AG08396 (cell line): ENCODE results near the gene MYCL.
A peak's percentile ranks its signal among the peaks of the same experiment; 100 is the strongest.
"Not testable (repeated sequence)": the region's sequence is repeated elsewhere in the genome, so short reads cannot be mapped to it uniquely, and the experiment has no call there.

Experiments used
- DNase-seq: peaks from one replicate; pipeline ENCODE4 v3.0.0; 2012; ENCODE audit warnings: low spot score, mixed read lengths

Gene MYCL

DNA sequence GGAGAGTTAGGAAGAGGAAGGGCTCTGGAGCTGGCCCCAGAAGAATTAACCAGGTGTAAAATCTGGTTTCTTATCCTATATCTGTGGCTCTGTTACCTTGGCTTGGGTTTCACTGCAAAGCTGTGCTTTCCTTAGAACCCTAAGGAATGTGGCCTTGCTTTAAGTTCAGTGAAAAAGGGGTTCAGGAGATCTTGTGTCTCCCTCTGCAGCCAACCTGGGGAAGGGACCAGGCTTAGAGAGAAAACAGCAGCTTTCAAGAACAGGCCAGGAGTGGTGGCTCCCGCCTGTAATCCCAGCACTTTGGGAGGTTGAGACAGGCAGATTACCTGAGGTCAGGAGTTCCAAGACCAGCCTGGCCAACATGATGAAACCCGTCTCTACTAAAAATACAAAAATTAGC, 16.1 kb upstream of the MYCL start:
- DNase-seq, result no peak

DNA sequence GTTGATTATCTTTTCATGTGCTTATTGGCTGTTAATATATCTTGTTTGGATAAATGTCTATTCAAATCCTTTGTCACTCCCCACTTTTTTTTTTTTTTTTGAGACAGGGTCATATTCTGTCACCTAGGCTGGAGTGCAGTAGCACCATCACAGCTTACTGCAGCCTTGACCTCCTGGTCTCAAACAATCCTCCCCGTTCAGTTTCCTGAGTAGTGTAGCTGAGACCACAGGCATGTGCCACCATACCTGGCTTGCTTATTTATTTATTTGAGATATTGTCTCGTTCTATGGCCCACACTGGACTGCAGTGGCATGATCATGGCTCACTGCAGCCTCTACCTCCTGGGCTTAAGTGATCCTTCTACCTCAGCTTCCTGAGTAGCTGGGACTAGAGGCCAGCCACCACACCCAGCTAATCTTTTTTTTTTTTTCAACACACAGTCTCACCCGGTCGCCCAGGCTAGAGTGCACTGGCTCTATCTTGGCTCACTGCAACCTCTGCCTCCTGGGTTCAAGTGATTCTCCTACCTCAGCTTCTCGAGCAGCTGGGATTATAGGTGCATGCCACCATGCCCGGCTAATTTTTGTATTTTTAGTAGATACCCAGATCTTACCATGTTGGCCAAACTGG, 13.9 kb upstream of the MYCL start:
- DNase-seq, result no peak

DNA sequence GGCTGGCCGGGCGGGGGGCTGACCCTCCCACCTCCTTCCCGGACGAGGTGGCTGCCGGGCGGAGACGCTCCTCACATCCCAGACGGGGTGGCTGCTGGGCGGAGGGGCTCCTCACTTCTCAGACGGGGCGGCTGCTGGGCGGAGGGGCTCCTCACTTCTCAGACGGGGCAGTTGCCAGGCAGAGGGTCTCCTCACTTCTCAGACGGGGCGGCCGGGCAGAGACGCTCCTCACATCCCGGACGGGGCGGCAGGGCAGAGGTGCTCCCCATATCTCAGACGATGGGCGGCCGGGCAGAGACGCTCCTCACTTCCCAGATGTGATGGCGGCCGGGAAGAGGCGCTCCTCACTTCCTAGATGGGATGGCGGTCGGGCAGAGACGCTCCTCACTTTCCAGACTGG, 11.4 kb upstream of the MYCL start:
- DNase-seq, result not testable (repeated sequence)

DNA sequence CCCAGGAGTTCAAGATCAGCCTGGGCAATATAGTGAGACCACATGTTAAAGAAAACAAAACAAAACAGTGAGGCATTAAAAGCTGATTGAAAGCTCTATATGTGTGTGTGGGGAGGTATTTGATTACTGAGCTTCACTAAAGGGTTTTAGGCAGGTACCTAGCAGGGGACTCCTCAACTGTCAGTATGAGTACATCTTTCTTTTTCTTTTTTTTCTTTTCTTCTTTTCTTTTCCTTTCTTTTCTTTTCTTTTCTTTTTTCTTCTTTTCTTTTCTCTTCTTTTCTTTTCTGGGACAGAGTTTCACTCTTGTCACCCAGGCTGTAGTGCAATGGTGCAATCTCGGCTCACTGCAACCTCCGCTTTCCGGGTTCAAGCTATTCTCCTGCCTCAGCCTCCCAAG, 8.5 kb upstream of the MYCL start:
- DNase-seq, result no peak

DNA sequence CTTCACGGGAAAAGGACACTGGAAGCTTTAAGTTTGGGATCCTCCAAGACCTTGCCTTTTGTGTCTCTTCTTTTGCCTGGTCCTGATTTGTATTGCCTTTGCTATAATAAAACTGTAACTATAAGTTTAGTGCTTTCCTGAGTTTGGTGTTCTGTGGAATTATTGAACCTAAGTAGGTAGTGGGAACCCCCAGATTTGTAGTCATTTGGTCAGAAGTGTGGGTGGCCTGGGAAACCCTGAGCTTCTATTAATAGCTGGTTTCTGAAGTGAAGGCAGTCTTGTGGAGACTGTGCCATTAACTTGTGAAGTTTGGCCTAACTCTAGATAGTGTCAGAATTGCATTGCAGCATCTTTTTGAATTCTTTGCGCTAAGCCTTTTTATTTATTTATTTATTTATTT, 6.8 kb upstream of the MYCL start:
- no peak for DNase-seq

DNA sequence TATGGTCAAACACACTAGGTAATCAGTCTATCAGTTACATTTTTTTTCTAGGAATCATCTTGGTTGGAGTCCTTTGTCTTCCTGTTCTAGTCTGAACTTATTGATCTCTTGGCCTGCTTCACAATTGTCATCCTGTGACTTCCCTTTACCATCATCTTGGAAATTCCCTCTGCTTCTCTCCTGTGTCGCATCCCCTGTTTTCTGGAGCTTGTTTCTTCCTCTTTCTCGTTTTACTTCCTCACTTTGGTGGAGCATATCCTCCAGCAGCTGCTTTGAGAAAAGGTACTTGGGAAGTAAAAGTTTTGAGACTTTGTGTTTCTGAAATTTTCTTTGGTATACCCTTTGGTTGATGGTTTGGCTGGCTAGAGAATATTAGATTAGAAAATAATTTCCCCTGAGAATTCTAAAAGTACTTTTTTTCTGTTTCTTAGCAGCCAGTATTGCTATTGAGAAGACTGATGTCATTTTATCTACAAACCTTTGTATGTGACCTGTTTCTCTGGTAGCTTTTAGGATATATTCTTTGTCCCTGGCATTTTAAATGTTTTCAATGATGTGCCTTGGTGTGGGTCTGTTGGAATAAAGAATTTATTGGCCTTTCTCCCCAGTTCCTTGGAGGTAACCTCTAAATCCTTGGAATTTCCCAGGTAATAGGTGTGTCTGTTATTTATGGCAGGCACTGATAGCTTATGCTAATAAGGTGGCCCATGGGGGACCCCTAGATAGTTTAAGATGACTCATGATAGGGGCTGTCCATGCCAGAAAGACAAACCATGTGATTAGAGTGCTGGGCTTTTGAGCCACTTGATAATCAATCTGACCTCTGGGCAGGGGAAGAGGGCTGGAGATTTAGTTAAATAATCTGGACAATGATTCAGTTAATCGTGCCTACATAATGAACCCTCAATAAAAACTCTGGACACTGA, 6.1 kb upstream of the MYCL start:
- no peak for DNase-seq

DNA sequence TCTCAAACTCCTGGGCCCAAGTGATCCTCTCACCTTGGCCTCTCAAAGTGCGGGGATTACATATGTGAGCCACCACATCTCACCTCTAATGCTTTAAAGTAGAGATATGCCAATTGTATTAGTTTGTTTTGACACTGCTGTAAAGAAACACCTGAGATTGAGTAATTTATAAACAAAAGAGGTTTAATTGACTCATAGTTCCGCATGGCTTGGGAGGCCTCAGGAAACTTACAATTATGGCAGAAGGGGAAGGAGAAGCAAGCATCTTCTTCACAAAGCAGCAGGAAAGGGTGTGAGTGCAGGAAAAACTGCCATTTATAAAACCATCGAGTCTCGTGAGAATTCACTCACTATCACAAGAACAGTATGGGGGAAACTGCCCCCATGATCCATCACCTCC, 3.5 kb upstream of the MYCL start:
- DNase-seq, result no peak

DNA sequence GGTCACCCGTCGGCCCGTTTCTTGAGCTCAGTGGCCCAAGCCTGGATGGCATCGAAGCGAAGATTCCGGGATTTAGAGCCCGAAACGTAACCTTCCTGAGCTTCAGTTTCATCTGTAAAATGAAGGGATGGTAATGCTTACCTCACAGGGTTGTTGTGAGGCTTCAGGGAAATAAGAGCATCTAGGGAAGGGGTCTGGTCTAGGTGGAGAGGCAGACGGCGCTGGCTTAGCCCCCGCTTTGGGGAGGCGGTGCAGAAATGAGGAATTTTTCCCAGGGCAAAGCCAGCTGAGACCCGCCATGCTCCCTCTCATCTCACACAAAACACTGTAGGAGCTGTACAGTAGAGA, 717 bp upstream of the MYCL start:
- DNase-seq, result no peak

DNA sequence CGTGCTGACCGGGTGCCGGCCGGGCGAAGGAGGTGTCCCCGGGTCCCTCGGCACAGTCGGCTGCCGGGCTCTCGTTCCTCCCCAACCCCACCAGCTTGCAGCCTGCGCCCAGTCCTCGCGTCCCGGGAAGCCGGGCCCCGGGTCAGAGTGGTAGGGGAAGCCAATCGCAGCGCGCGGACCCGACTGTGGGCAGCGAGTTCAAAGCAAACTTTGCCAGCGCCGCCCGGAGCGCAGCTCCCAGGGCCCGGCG, 328 bp downstream of the MYCL start:
- no peak for DNase-seq

DNA sequence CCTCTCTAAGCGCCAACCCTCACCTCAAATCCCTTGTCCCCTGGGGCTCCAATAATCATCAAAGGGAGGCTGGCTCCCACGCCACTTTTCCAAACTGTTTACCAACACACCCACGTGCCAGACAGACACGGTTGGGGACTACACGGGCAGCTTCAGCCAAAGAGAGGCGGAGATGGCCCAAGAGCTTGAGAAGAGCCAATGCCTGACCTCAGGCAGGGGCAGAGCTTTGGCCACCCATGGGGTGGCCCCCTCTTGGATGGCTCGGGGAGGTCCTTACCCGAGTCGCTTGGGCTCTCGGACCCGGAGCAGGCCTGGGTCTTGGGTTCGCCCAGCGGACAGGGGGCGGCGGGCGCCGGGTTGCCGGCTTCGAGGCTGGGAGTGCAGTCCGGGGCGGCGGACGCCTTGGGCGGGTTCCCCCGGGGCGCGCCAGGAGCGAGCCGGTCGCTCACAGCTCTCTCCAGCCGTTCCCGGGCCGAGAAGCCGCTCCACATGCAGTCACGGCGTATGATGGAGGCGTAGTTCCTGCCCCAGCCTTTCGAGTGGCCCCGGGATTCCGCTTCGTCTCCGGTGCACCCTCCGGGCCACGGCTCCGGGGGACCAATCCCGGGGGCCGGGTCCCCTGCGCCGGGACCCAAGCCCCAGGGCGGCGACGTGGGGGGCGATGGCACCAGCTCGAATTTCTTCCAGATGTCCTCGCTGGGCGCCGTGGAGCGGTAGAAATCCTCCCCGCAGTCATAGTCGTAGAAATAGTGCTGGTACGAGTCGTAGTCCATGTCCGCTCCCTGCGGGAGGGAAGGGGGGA, 854 bp downstream of the MYCL start:
- DNase-seq, result peak; percentile 60

DNA sequence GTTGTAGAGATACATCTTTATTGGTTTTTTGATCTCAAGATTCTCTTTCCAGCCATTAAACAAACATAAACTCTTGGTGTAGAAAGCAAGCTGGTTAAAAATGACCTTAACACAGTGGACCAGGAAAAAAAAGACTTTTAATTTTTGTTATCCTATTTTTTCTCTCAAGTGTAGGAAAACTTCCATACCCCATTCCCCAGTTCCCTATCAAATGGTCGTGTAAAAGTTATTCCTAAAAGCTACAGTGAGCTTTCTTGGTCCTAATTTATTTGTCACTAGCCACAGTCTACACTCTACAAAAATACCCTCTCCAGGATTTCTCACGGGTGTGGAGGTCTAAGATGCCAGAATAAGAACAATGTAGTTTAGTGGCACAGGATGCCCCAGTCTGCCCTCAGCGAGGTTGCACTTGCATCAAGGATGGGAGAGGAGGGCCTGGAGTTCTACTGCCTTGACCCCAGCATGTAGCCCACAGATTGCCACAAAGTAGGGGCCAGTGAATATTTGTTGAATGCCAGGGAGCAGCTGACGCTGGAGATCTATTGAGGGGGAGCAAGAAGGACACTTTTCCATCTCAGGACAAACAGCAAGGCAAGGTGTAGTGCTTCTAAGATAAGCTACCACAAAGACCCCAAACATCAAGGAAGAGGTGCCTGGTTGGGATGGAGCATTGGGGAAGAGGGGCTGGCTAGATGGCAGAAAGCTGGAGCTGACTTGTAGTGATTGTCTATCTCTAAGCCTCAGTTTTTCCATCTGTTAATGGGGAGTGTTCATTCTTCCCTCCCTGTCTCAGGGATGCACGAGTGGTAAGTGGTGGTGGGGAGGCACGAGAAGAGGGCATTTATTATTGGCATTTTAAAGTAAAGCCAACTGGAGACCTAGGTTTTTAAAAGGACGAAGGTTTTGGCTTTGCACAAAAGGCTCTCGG, 1.8 kb downstream of the MYCL start:
- DNase-seq, result no peak

DNA sequence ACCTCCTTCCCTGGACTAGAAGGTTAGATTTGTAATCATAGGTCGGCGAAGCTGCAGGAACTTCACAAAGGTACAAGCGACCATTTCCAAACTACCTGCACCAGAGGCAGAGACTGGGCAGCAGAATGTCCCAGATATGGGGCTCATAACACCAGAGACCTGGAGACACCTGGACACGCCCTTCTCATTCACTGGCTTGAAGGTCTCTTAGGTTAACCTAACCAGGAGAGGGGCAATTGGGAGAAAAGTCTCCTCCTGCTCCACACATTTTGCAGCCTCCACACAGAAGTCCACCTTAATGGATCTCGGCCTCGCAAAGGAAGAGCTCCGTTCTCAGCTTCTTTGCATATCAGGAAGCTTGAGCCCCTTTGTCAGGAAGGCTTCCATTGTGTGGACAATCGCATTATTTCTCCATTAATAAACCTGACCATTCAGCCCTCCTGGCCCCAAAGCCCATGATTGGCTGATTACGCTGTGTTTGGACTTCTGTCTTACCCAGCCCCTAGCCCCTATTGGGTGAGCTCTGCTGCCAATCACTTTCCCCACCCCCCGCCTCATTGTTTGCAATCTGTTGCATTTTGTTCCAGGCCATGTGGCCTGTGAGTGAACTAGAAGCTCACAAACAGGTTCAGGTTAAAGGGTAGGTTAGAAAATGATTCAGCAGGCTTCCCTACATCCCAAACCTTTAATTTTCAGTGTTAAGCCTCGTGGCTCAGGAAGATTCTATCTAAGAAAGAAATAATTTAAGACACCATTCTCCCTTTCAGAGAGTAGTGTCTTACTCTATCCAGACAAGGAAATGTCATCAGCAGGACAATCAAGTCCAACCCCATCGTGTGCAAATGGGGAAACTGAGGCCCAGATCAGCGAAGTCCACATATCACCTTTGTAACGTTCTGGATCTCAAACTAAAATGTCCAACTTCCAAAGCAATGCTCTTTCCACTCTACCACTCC, 2.8 kb downstream of the MYCL start:
- DNase-seq, result peak; percentile 82

DNA sequence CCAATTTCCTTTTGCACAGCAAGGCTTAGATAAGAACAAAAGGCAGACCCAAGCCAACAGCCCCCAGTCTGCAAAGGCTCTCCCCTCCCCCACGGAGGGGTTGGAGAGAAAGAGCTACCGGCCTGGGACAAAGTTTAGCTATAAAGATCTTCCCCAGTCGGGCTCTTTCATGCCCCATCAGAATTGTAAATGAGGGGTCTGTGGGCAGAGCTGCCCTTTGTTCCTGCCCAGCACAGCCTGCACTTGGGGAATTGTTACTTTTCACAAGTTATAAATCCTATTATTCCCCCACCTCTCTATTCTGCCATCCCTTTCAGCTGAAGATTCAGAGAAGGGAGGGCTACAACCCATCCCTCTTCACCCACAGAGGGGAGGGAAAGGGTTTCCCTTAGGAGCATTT, 3.5 kb downstream of the MYCL start:
- DNase-seq, result no peak

DNA sequence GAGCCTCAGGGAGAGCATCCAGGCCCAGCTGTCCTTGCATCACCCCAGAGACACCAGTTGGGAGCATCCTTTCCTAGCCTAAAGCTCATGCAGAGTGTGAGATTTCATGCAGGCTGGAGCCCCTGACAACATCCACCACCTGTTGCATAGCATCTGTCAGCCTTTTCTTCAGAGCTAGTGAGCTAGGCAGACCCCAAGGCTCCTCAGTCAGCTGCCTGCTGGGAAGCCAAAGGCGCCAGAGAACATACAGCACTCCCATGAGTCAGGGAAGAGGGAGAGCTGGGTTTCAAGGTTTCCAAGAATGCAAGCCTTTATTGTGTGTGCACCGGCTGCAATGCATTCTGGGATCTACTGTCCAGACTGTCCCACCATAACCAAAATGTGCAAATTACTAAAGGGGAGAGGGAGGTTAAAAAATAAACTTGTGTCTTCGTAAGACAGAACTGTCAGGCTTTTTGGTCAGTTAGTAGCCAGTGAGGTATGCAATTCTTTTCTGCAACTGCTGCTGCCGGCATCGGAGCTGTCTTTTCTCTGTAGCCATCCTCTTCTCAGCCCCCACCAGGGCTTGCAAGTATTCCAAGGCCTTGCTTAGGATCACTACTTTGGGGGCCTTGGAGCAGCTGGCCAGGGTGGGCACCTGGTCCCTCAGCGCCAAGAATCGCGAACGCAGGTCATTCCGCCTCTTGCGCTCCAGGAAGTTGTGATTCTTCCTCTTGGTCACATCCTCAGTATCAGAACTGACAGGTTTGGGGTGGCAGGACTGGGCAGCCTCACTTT, 4.6 kb downstream of the MYCL start:
- DNase-seq, result peak; percentile 55

DNA sequence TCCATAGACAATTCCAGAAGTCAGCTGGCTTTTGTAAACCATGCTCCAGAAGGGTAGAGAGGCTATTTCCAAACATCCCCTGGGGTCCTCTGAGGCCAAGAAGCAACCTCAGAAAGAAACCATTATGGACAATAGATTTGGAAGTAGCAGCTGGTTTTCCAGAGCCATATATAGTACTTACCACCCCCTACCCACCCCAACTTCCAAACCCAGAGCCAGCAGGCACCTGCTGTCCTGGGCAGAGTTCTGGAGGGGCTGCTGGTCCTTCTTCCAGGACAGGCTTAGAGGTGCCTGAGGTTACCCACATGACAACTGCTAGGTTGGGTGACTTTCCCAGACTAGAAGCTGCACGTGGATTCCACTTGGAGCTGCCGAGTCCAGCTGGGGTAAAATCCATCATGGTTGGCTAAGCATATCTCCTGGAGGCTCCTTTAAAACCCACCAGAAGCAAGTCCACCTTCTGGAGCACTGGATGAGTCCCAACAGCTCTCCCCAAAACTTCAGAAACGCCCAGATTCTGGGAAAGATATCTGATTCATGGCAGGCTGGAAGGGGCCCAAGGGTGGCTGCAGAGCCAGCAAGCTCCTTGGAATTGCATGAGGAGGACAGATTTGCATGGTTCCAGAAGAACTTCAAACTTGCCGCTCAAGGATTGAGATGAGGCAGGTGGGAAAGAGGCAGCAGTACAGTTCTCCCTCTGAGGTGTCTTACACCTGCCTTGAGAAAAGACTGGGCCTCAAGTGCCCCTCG, 5.8 kb downstream of the MYCL start:
- no peak for DNase-seq

DNA sequence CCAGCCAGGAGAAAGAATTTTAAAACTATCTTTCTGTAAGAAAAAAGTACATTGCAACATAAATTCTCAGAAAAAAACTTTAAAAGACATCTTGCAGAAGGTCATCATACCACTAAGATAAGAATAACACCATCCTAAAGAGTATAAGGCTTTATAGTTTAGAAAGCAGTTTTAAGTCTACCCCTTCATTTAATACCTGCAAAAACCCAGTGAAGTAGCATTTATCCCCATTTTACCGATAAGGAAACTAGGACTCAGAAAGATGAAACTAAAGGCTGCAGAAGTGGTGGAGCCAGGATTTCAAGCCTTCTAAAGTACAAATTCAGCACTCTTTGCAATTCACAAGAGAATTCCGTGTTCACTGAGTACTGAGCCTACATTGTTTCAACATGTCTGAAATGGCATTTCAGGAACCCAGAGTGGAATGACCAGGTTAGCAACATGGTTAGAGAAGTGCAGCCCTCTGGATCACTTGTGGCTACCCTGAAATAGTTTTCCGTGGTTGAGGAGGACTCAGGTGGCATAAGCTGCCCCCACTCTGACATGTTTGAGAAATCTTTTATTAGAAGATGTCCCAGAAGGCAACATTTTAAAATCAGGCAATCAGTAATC, 6.7 kb downstream of the MYCL start:
- no peak for DNase-seq

DNA sequence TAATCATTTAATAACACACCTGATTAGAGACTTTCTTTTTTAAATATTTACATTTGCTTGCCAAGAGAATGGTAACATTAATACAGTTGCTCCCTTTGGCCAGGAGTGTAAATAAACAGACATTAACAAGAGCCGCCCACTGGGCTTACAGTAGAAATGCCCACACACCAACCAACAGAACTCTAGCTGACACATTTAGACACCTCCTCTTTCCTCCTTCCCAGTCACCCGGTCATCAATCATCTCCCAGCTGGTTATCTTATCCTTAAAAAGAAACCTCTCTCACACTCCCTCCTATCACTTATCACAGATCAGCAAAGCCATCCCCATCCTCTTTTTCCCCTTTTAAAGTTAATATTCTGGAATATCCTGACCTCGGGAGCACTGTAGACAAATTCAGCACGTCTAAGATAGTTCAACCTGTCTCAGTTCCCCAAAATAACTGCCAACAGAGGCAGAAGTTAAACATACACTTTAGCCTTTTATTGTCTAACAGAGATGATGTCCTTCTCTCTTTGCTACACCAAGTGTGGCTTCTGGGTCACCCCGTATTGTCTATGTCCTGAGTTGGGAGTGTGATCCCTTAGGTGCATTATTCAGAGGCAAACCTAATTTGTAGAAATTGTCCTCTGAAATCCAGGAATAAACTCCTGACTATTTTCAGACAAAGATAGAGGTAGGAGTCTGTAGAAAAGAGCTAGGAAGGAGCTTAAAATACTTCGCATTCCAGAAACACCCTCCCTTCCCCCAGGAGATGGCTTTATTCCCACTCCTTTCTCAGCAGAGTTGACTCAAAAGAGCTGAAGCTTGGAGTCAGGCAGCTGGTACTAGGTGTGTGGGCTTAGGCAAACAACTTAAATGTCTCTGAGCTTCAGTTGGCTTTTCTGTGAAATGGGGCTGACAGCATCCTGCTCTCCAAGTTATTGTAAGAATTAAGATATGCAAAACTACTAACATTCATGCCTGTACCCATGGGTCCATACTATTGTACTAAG, 8.8 kb downstream of the MYCL start:
- peak; percentile 72 for DNase-seq

DNA sequence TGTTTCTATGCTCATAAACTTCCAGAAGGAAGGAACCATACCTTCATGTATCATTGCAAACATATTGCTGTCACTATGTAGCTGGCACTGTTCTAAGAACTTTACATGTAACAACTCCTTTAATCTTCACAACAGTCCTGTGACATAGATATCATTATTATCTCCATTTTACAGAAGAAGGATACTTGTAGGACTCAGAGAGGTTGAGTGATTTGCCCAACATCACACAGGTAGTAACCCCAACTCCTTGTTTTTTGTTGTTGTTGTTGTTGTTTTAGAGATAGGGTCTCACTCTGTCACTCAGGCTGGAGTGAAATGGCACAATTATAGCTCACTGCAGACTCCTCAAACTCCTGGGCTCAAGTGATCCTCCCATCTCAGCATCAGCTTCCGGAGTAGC, 10.8 kb downstream of the MYCL start:
- no peak for DNase-seq
